ENCODE measurements around the gene DRD5.

DNA sequence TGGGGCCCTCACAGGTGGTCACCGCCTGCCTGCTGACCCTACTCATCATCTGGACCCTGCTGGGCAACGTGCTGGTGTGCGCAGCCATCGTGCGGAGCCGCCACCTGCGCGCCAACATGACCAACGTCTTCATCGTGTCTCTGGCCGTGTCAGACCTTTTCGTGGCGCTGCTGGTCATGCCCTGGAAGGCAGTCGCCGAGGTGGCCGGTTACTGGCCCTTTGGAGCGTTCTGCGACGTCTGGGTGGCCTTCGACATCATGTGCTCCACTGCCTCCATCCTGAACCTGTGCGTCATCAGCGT lies 652 bp downstream of the DRD5 start:
- no peak for TF ChIP-seq EZH2 (IDR thresholded peaks at IDR 0.05; ENCODE audit: insufficient read depth, poor library complexity, severe bottlenecking)
- TF ChIP-seq EZH2phosphoT487 (IDR thresholded peaks at IDR 0.05; ENCODE audit: insufficient read depth, low read depth): no peak

Data from GM23248 (cell line).